Colonic mucosa (tissue), 4 donors: ENCODE results near the gene IGF2BP2. TPM values are rescaled to one million over a fixed set of nuclear protein-coding genes. Genes with fewer than 3 reads are reported as not detected.

ENCODE experiments used
- DNase-seq: peaks from one replicate; pipeline ENCODE4 v3.0.0-alpha.2; 2020
- H3K27ac ChIP-seq: fragments of 200-600 bp; one replicate; pipeline ENCODE4 v1.8.0; 2021
- H3K27me3 ChIP-seq: fragments of 200-600 bp; one replicate; pipeline ENCODE4 v1.8.0; 2021
- H3K36me3 ChIP-seq: fragments of 200-600 bp; one replicate; pipeline ENCODE4 v1.8.0; 2021
- H3K4me1 ChIP-seq: fragments of 200-600 bp; one replicate; pipeline ENCODE4 v1.8.0; 2021; ENCODE audit warnings: mild to moderate bottlenecking
- H3K4me3 ChIP-seq: fragments of 200-600 bp; one replicate; pipeline ENCODE4 v1.8.0; 2021
- H3K9ac ChIP-seq, 2 donors: one replicate each; pipeline ENCODE4 v1.7.0; 2013; ENCODE audit warnings: control low read depth in 2 of 2, low read depth in 2 of 2, low read length in 2 of 2
- H3K9me3 ChIP-seq: fragments of 200-600 bp; one replicate; pipeline ENCODE4 v1.8.0; 2021
- intact Hi-C: fragments of 100-400 bp; cut with DNase I; formaldehyde crosslinking; loops from one replicate; pipeline ENCODE4 v1.14.1; 2022
- total RNA-seq, 2 donors: library from RNA; stranded (reverse); fragmentation: NEBNext Ultra II Directional in 1 of 2; extraction: Animal tissue kit (Norgen Biotek cat#: 25700) in 1 of 2; gene quantifications; one replicate each; pipeline ENCODE4 v1.2.1, GENCODE V29; 2021
- TF ChIP-seq, protein P1 (sequence below): fragments of 200-600 bp; IDR thresholded peaks from one replicate; pipeline ENCODE4 v1.8.0; 2022; ENCODE audit warnings: antibody characterized with exemption, mild to moderate bottlenecking
- donor health status: healthy.
- donor health status: DM: no; HTN: no; CAD: no.
- donor health status: DM: no; HTN: no; CAD: no.

IGF2BP2 gene
- total RNA-seq, 2 donors from 2014 or later: 48.7 to 61.2 TPM

DNA sequence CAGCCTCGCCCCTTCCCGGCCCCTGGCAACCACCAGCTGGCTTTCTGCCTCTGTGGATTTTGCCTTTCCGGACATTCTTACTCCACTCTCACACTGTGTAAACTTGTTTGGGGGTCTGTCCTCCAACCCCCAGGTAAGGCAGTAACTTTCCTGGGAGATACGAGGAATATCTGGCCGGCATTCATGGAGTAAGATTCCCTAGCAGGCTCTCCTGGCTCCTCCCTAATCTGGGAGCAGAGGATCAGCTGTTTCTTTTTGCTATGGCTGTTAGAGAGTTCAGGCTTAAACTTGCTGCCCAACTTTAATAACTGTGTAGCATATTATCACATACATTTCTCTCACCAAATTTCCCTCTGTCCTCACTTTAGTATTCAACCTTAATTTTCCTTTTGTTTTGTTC is 64.3 kb downstream of the IGF2BP2 start:
- Histone ChIP-seq H3K9me3 (no peaks in the 10 kb centered on the region), H3K36me3 (no peaks in the 10 kb centered on the region), H3K4me3 (no peak overlapping the region), H3K4me1 (peaks cover 11% of the 10 kb centered on the region), H3K27ac (peak overlapping the region; percentile 62), H3K27me3 (no peaks in the 10 kb centered on the region), H3K9ac (peak overlapping the region in 1 of 2 donors; percentile 57)
- no peak for DNase-seq
- TF ChIP-seq, protein P1, sequence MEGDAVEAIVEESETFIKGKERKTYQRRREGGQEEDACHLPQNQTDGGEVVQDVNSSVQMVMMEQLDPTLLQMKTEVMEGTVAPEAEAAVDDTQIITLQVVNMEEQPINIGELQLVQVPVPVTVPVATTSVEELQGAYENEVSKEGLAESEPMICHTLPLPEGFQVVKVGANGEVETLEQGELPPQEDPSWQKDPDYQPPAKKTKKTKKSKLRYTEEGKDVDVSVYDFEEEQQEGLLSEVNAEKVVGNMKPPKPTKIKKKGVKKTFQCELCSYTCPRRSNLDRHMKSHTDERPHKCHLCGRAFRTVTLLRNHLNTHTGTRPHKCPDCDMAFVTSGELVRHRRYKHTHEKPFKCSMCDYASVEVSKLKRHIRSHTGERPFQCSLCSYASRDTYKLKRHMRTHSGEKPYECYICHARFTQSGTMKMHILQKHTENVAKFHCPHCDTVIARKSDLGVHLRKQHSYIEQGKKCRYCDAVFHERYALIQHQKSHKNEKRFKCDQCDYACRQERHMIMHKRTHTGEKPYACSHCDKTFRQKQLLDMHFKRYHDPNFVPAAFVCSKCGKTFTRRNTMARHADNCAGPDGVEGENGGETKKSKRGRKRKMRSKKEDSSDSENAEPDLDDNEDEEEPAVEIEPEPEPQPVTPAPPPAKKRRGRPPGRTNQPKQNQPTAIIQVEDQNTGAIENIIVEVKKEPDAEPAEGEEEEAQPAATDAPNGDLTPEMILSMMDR: no peak
- intact Hi-C loops: no loop called here

DNA sequence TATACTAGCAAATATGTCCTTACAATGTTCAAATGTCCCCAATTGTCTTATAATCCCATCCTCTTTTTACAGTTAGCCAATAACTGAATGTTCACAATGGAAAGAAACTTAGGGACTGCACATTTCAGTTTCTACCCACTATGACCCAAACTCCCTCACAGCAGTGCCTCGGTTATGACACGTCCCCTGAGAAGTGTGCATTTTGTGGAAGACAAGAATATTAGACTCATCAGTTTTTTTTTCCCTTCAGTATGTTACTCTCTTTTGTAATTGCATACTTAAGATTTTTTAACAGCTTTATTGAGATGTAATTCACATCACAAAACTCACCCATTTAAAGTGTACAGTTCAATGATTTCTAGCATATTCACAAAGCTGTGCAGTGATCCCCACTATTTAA is 64.8 kb downstream of the IGF2BP2 start:
- Histone ChIP-seq H3K4me1 (peaks cover 11% of the 10 kb centered on the region), H3K27me3 (no peaks in the 10 kb centered on the region), H3K36me3 (no peaks in the 10 kb centered on the region), H3K4me3 (no peak overlapping the region), H3K9me3 (no peaks in the 10 kb centered on the region), H3K9ac (peak overlapping the region in 1 of 2 donors; percentile 57), H3K27ac (peak overlapping the region; percentile 62)
- no peak for DNase-seq
- TF ChIP-seq, protein P1: no peak
- intact Hi-C loops: no loop called here

DNA sequence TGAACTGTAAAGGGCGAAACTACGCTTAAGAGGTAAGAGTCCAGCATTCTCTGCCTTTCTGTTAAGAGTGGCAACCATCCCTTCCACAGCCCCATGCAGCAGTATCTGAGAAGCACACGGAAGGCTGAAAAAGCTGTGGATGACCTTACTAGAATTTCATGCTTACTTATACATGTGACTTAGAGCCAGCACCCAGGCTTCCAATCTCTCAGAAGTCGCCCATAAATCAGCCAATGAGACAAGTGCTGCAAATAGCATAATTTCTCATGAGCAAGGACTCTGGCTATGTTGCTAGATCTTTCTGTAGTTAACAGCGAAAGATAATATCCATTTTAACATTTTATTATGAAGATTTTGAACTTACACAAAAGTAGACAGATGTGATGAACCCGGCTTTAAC is 65.3 kb downstream of the IGF2BP2 start:
- Histone ChIP-seq H3K4me3 (no peak overlapping the region), H3K9me3 (no peaks in the 10 kb centered on the region), H3K27me3 (no peaks in the 10 kb centered on the region), H3K9ac (peak overlapping the region in 1 of 2 donors; percentile 70), H3K27ac (peak overlapping the region; percentile 62), H3K36me3 (no peaks in the 10 kb centered on the region), H3K4me1 (peaks cover 11% of the 10 kb centered on the region)
- intact Hi-C loops: no loop called here
- TF ChIP-seq, protein P1: no peak
- DNase-seq: no peak

DNA sequence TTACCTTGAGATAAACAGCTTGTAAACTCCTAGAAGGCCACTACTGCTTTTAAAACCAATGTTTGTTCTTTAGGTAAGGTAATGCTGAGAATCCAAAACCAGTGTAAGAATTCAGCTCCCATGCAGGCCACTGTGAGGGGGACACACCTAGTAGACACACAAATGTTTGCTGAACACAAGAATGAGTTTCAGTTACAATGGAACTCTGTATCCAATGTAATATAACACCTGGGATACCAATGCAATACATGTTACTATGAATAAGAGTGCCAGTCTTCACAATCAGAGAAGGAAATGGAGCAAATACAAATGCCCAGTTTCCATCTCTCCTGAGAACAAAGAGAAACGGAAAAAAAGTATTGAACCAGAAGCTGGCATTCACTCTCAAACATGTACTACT is 65.9 kb downstream of the IGF2BP2 start:
- DNase-seq: peak; percentile 43
- H3K4me3 ChIP-seq: no peak overlapping the region
- intact Hi-C loops: no loop called here
- peaks cover 11% of the 10 kb centered on the region for H3K4me1 ChIP-seq
- H3K9ac ChIP-seq: peak overlapping the region in 1 of 2 donors; percentile 73
- H3K27me3 ChIP-seq: no peaks in the 10 kb centered on the region
- peak overlapping the region; percentile 62 for H3K27ac ChIP-seq
- H3K9me3 ChIP-seq: no peaks in the 10 kb centered on the region
- TF ChIP-seq, protein P1: no peak
- no peaks in the 10 kb centered on the region for H3K36me3 ChIP-seq

DNA sequence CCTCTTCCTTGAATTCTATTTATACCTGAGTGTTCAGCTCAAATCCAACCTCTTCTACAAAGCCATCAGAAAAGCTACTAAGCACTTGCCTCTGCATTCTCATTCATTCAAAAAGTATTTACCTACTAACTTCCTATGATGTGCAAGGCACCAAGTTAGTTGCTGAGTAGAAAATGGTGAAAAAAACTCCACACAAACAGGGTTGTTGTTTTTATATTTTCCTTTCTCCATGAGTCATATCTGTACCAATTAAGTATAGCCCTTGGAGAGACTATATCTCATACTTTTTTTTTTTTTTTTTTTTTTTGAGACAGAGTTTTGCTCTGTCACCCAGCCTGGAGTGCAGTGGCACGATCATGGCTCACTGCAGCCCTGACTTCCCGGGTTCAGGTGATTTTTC is 67.7 kb downstream of the IGF2BP2 start:
- Histone ChIP-seq H3K27ac (no peak overlapping the region), H3K4me3 (no peak overlapping the region), H3K36me3 (no peaks in the 10 kb centered on the region), H3K27me3 (no peaks in the 10 kb centered on the region), H3K4me1 (peaks cover 11% of the 10 kb centered on the region), H3K9me3 (no peaks in the 10 kb centered on the region), H3K9ac (no peak overlapping the region)
- intact Hi-C loops: no loop called here
- DNase-seq: no peak
- TF ChIP-seq, protein P1: no peak

DNA sequence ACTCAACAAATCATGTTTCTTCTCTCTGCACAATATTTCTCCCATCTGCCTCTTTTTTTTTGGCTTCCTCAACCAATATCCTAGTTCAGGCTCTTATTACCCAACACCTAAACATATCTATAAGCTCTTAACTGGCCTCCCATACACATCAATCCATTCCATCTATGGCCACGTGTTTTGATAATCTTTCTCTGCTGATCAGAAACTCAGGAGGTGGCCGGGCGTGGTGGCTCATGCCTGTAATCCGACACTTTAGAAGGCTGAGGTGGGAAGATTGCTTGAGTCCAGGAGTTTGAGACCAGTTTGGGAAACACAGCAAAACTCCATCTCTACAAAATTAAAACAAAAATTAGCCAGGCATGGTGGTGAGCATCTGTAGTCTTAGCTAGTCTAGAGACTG is 68.4 kb downstream of the IGF2BP2 start:
- Histone ChIP-seq H3K4me1 (peaks cover 11% of the 10 kb centered on the region), H3K36me3 (no peaks in the 10 kb centered on the region), H3K27ac (no peak overlapping the region), H3K9me3 (no peaks in the 10 kb centered on the region), H3K27me3 (no peaks in the 10 kb centered on the region), H3K4me3 (no peak overlapping the region), H3K9ac (no peak overlapping the region)
- TF ChIP-seq, protein P1: no peak
- no peak for DNase-seq
- intact Hi-C loops: no loop called here
